HEK293 (cell line): ENCODE results near the gene NCK2.

ENCODE experiments used
- CTCF ChIA-PET: fragments of 350-600 bp; formaldehyde crosslinking; extraction: SDS; loops from one replicate; lab custom pipeline; 2021; ENCODE audit warnings: antibody characterized with exemption; lab: Yijun Ruan, JAX
- POLR2A ChIA-PET: fragments of 300-600 bp; formaldehyde crosslinking; extraction: SDS; loops from one replicate; lab custom pipeline; 2020; ENCODE audit warnings: antibody characterized with exemption, inconsistent platforms; lab: Yijun Ruan, JAX
- H3K27ac ChIP-seq: fragments of 200-500 bp; sonication (Bioruptor generic); 2 replicates; pipeline ENCODE4 v1.5.1; 2014; ENCODE audit warnings: low read depth, low read length, control low read depth, inconsistent platforms; ENCODE audit errors: extremely low read depth
- H3K36me3 ChIP-seq, 2 experiments: fragments of 200-500 bp in 1 of 2; sonication (Bioruptor generic) in 1 of 2; 1 replicate in 1 of 2; 2 replicates in 1 of 2; pipeline ENCODE4 v1.5.1; 2014 to 2017; ENCODE audit warnings: inconsistent platforms in 2 of 2, low read length in 2 of 2; ENCODE audit not compliant: control insufficient read depth in 2 of 2, insufficient read depth in 1 of 2
- H3K4me1 ChIP-seq: fragments of 200-500 bp; sonication (Bioruptor generic); 2 replicates; pipeline ENCODE4 v1.5.1; 2014; ENCODE audit warnings: mild to moderate bottlenecking, low read length, inconsistent platforms; ENCODE audit not compliant: control insufficient read depth, insufficient read depth
- H3K4me3 ChIP-seq: 2 replicates; pipeline ENCODE4 v1.5.1; 2011; ENCODE audit warnings: low read depth, mild to moderate bottlenecking, control low read depth, low read length, moderate library complexity
- H3K9me3 ChIP-seq: fragments of 200-500 bp; sonication (Bioruptor generic); 2 replicates; pipeline ENCODE4 v1.5.1; 2014; ENCODE audit warnings: low read depth, low read length, inconsistent platforms; ENCODE audit not compliant: control insufficient read depth, insufficient read depth
- EGR2 ChIP-seq: fragments of 450-650 bp; formaldehyde crosslinking; IDR thresholded peaks from 2 replicates; pipeline ENCODE4 v1.5.1; 2016; ENCODE audit warnings: low read depth, missing biosample characterization, missing genetic modification characterization
- GFI1B ChIP-seq: fragments of 450-650 bp; formaldehyde crosslinking; IDR thresholded peaks from 2 replicates; pipeline ENCODE4 v1.5.1; 2016; ENCODE audit warnings: missing biosample characterization, missing genetic modification characterization
- GLIS2 ChIP-seq: fragments of 450-650 bp; formaldehyde crosslinking; IDR thresholded peaks from 2 replicates; pipeline ENCODE4 v1.5.1; 2016; ENCODE audit warnings: missing biosample characterization, missing genetic modification characterization
- KLF16 ChIP-seq: fragments of 450-650 bp; formaldehyde crosslinking; IDR thresholded peaks from 2 replicates; pipeline ENCODE4 v1.5.1; 2017; ENCODE audit warnings: missing biosample characterization, missing genetic modification characterization
- ZBTB17 ChIP-seq: fragments of 450-650 bp; formaldehyde crosslinking; IDR thresholded peaks from 2 replicates; pipeline ENCODE4 v1.5.1; 2016; ENCODE audit warnings: missing biosample characterization, missing genetic modification characterization
- ZNF223 ChIP-seq: fragments of 450-650 bp; formaldehyde crosslinking; IDR thresholded peaks from 2 replicates; pipeline ENCODE4 v1.5.1; 2016; ENCODE audit warnings: missing biosample characterization, missing genetic modification characterization
- ZNF239 ChIP-seq: fragments of 450-650 bp; formaldehyde crosslinking; IDR thresholded peaks from 2 replicates; pipeline ENCODE4 v1.5.1; 2016; ENCODE audit warnings: missing biosample characterization, missing genetic modification characterization
- ZNF266 ChIP-seq: fragments of 450-650 bp; formaldehyde crosslinking; IDR thresholded peaks from 2 replicates; pipeline ENCODE4 v1.5.1; 2016; ENCODE audit warnings: missing biosample characterization, missing genetic modification characterization, low read depth
- ZNF274 ChIP-seq, 2 experiments: fragments of 200-500 bp in 1 of 2; fragments of 450-650 bp in 1 of 2; sonication (Bioruptor generic) in 1 of 2; formaldehyde crosslinking in 1 of 2; IDR thresholded peaks; 2 replicates each; pipeline versions ENCODE4 v1.5.1 to v1.6.1; 2014 to 2016; ENCODE audit warnings: borderline replicate concordance in 1 of 2, inconsistent platforms in 1 of 2, low read length in 1 of 2, missing biosample characterization in 1 of 2, missing genetic modification characterization in 1 of 2
- ZNF302 ChIP-seq: fragments of 450-650 bp; formaldehyde crosslinking; IDR thresholded peaks from 2 replicates; pipeline ENCODE4 v1.5.1; 2016; ENCODE audit warnings: missing biosample characterization, missing genetic modification characterization, low read depth
- ZNF311 ChIP-seq: fragments of 450-650 bp; formaldehyde crosslinking; IDR thresholded peaks from 2 replicates; pipeline ENCODE4 v1.5.1; 2017; ENCODE audit warnings: missing biosample characterization, missing genetic modification characterization, borderline replicate concordance
- ZNF391 ChIP-seq: fragments of 450-650 bp; formaldehyde crosslinking; IDR thresholded peaks from 2 replicates; pipeline ENCODE4 v1.5.1; 2016; ENCODE audit warnings: low read depth, missing biosample characterization, missing genetic modification characterization, borderline replicate concordance
- ZNF530 ChIP-seq: fragments of 450-650 bp; formaldehyde crosslinking; IDR thresholded peaks from 2 replicates; pipeline ENCODE4 v1.5.1; 2016; ENCODE audit warnings: low read depth, missing biosample characterization, missing genetic modification characterization
- ZNF624 ChIP-seq: fragments of 450-650 bp; formaldehyde crosslinking; IDR thresholded peaks from 2 replicates; pipeline ENCODE4 v1.5.1; 2017; ENCODE audit warnings: missing biosample characterization, missing genetic modification characterization
- ZNF660 ChIP-seq: fragments of 450-650 bp; IDR thresholded peaks from 2 replicates; pipeline ENCODE4 v1.5.1; 2018; ENCODE audit warnings: missing biosample characterization, mild to moderate bottlenecking, missing genetic modification characterization
- ZNF785 ChIP-seq: fragments of 450-650 bp; formaldehyde crosslinking; IDR thresholded peaks from 2 replicates; pipeline ENCODE4 v1.5.1; 2016; ENCODE audit warnings: missing biosample characterization, missing genetic modification characterization
- ZSCAN18 ChIP-seq: fragments of 450-650 bp; formaldehyde crosslinking; IDR thresholded peaks from 2 replicates; pipeline ENCODE4 v1.5.1; 2016; ENCODE audit warnings: missing biosample characterization, missing genetic modification characterization
- ZSCAN23 ChIP-seq: fragments of 450-650 bp; formaldehyde crosslinking; IDR thresholded peaks from 2 replicates; pipeline ENCODE4 v1.5.1; 2016; ENCODE audit warnings: missing biosample characterization, missing genetic modification characterization
- ZXDB ChIP-seq: fragments of 450-650 bp; formaldehyde crosslinking; IDR thresholded peaks from 2 replicates; pipeline ENCODE4 v1.5.1; 2016; ENCODE audit warnings: missing biosample characterization, missing genetic modification characterization
- TF ChIP-seq, protein P1 (sequence below): fragments of 450-650 bp; formaldehyde crosslinking; optimal IDR thresholded peaks from 2 replicates; pipeline ENCODE3; 2016; ENCODE audit warnings: missing biosample characterization, mild to moderate bottlenecking, missing genetic modification characterization
- TF ChIP-seq, protein P2 (sequence below): fragments of 450-650 bp; formaldehyde crosslinking; IDR thresholded peaks from 2 replicates; pipeline ENCODE4 v1.5.1; 2016; ENCODE audit warnings: missing biosample characterization, missing genetic modification characterization
- TF ChIP-seq, protein P3 (sequence below): fragments of 450-650 bp; IDR thresholded peaks from 2 replicates; pipeline ENCODE4 v1.5.1; 2018; ENCODE audit warnings: missing biosample characterization, mild to moderate bottlenecking, missing genetic modification characterization

Gene NCK2

GRCh38 chr2:105839793-105840192 is 95.1 kb downstream of the NCK2 start (continued):
- no peak for TF ChIP-seq GLIS2 (tag by site-specific recombination)
- TF ChIP-seq ZNF311 (tag by site-specific recombination) = no peak
- no peak for TF ChIP-seq ZNF223
- TF ChIP-seq, protein P1, sequence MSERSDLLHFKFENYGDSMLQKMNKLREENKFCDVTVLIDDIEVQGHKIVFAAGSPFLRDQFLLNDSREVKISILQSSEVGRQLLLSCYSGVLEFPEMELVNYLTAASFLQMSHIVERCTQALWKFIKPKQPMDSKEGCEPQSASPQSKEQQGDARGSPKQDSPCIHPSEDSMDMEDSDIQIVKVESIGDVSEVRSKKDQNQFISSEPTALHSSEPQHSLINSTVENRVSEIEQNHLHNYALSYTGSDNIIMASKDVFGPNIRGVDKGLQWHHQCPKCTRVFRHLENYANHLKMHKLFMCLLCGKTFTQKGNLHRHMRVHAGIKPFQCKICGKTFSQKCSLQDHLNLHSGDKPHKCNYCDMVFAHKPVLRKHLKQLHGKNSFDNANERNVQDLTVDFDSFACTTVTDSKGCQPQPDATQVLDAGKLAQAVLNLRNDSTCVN (tag by site-specific recombination) = no peak

DNA sequence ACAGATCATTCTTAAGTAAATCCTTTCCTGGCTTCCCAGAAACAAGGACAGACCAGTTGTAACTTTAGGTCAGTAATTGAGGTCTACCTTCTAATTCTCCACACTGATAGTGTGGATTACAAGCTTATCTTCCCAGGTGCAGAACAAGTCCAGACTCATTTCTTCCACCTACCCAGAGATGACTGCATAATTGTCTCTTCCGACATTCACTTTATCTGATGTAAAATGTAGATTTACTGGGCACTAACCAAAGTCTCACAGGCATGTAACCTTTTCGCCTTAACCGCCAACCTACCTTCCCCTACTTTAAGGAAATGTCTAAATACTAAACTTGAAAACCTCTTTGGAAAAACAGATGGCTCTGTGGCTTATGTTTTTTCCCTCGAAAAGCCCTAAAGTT is 96.2 kb downstream of the NCK2 start:
- POLR2A ChIA-PET = no interaction called here
- Histone ChIP-seq H3K9me3 (no peaks in the 10 kb centered on the region), H3K36me3 (no peaks in the 10 kb centered on the region), H3K4me1 (0 out of 2 replicates have a peak, but pooled peaks cover 4% of the 10 kb centered on the region), H3K27ac (no peak overlapping the region), H3K4me3 (no peak overlapping the region)
- CTCF ChIA-PET = no interaction called here
- 0 out of 2 replicates have a peak, but pooled peaks have one; percentile 3 for TF ChIP-seq EGR2 (tag by site-specific recombination)
- TF ChIP-seq ZNF274 (IDR thresholded peaks at IDR 0.05; ENCODE audit: low read length) = no peak
- no peak for TF ChIP-seq ZNF274 (tag by site-specific recombination; IDR thresholded peaks at IDR 0.05; ENCODE audit: borderline replicate concordance)
- TF ChIP-seq ZNF391 = no peak
- TF ChIP-seq, protein P2, sequence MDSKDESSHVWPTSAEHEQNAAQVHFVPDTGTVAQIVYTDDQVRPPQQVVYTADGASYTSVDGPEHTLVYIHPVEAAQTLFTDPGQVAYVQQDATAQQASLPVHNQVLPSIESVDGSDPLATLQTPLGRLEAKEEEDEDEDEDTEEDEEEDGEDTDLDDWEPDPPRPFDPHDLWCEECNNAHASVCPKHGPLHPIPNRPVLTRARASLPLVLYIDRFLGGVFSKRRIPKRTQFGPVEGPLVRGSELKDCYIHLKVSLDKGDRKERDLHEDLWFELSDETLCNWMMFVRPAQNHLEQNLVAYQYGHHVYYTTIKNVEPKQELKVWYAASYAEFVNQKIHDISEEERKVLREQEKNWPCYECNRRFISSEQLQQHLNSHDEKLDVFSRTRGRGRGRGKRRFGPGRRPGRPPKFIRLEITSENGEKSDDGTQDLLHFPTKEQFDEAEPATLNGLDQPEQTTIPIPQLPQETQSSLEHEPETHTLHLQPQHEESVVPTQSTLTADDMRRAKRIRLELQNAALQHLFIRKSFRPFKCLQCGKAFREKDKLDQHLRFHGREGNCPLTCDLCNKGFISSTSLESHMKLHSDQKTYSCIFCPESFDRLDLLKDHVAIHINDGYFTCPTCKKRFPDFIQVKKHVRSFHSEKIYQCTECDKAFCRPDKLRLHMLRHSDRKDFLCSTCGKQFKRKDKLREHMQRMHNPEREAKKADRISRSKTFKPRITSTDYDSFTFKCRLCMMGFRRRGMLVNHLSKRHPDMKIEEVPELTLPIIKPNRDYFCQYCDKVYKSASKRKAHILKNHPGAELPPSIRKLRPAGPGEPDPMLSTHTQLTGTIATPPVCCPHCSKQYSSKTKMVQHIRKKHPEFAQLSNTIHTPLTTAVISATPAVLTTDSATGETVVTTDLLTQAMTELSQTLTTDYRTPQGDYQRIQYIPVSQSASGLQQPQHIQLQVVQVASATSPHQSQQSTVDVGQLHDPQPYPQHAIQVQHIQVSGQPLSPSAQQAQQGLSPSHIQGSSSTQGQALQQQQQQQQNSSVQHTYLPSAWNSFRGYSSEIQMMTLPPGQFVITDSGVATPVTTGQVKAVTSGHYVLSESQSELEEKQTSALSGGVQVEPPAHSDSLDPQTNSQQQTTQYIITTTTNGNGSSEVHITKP = peak; percentile 27; the same call in 1 of the 2 replicates

GRCh38 chr2:105841551-105841950 is 96.8 kb downstream of the NCK2 start:
- no peak overlapping the region for H3K4me3 ChIP-seq
- CTCF ChIA-PET = interaction anchor here (0.6 kb wide), 1 partner anchor 721 kb away, joined by 4 read pairs; no protein-coding TSS in a partner anchor
- POLR2A ChIA-PET = no interaction called here
- no peaks in the 10 kb centered on the region for H3K36me3 ChIP-seq
- no peaks in the 10 kb centered on the region for H3K9me3 ChIP-seq
- no peak overlapping the region for H3K27ac ChIP-seq
- TF ChIP-seq ZBTB17 (tag by site-specific recombination) = no peak
- TF ChIP-seq ZNF785 (tag by site-specific recombination) = no peak
- TF ChIP-seq ZNF239 (tag by site-specific recombination) = no peak
- no peak for TF ChIP-seq ZNF266 (tag by site-specific recombination)
- no peak for TF ChIP-seq ZNF530 (tag by site-specific recombination)
- no peak for TF ChIP-seq ZSCAN23 (tag by site-specific recombination)
- TF ChIP-seq KLF16 (tag by site-specific recombination) = no peak
- TF ChIP-seq GFI1B (tag by site-specific recombination) = no peak
- TF ChIP-seq ZXDB (tag by site-specific recombination) = no peak
- TF ChIP-seq ZSCAN18 (tag by site-specific recombination) = no peak
- no peak for TF ChIP-seq ZNF624 (tag by site-specific recombination)
- no peak for TF ChIP-seq ZNF660
- TF ChIP-seq ZNF302 (tag by site-specific recombination) = no peak
- TF ChIP-seq, protein P3, sequence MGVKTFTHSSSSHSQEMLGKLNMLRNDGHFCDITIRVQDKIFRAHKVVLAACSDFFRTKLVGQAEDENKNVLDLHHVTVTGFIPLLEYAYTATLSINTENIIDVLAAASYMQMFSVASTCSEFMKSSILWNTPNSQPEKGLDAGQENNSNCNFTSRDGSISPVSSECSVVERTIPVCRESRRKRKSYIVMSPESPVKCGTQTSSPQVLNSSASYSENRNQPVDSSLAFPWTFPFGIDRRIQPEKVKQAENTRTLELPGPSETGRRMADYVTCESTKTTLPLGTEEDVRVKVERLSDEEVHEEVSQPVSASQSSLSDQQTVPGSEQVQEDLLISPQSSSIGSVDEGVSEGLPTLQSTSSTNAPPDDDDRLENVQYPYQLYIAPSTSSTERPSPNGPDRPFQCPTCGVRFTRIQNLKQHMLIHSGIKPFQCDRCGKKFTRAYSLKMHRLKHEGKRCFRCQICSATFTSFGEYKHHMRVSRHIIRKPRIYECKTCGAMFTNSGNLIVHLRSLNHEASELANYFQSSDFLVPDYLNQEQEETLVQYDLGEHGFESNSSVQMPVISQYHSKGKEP (tag by site-specific recombination) = no peak
- TF ChIP-seq, protein P2 = no peak
- 0 out of 2 replicates have a peak, but pooled peaks cover 4% of the 10 kb centered on the region for H3K4me1 ChIP-seq
